ENCODE results near the gene ZNF274. TPM values are rescaled to one million over a fixed set of nuclear protein-coding genes. Genes with fewer than 3 reads are reported as not detected.

The ZNF274 gene
- total and polyA plus RNA-seq, 2 donors (not counting 1 experiment from before 2014, with no cell fraction given) = 53.3 to 83.7 TPM

GRCh38 chr19:58183817-58184215, 955 bp downstream of the ZNF274 start:
- no peak for DNase-seq
- peaks cover 15% of the 10 kb centered on the region for H3K9me3 Mint-ChIP-seq (ENCODE audit: insufficient read depth)
- H3K4me1 ChIP-seq (ENCODE audit: control insufficient read depth in 2 of 2, insufficient read depth in 2 of 2, low read length in 2 of 2) = peaks cover 12 to 20% of the 10 kb centered on the region in 2 donors

More at GRCh38 chr19:58183817-58184215, 955 bp downstream of the ZNF274 start:
- Histone ChIP-seq H4K20me1 (ENCODE audit: control insufficient read depth, insufficient read depth, low read length, poor library complexity, severe bottlenecking) (no peaks in the 10 kb centered on the region), H3K9ac (ENCODE audit: low read length) (peak overlapping the region; percentile 98), H3K9me3 (ENCODE audit: control extremely low read depth in 1 of 3, control insufficient read depth in 2 of 3, insufficient read depth in 1 of 3, low read length in 2 of 3) (peaks cover 8 to 91% (median 69%) of the 10 kb centered on the region in 3 donors), H3K4me2 (replicated peaks; ENCODE audit: low read depth, low read length, poor library complexity, severe bottlenecking) (peak overlapping the region; percentile 81), H2AFZ (ENCODE audit: insufficient read depth, low read depth, low read length, poor library complexity, severe bottlenecking) (peak overlapping the region; percentile 85), H3K27me3 (replicated peaks in 1 of 4; ENCODE audit: control extremely low read depth in 1 of 4, control insufficient read depth in 3 of 4, insufficient read depth in 4 of 4, low read length in 3 of 4) (no peaks in the 10 kb centered on the region), H3K27ac (ENCODE audit: low read length in 2 of 2) (peak overlapping the region; percentile 99 to 100), H3K79me2 (ENCODE audit: control insufficient read depth, insufficient read depth, low read length) (peaks cover 40% of the 10 kb centered on the region), H3K4me3 (ENCODE audit: control extremely low read depth in 1 of 5, extremely low read depth in 1 of 5, insufficient read depth in 1 of 5, low read depth in 2 of 5, low read length in 4 of 5) (peak overlapping the region; percentile 78 to 100 (median 88)), H3K36me3 (replicated peaks in 1 of 2; ENCODE audit: control extremely low read depth in 1 of 2, control insufficient read depth in 1 of 2, extremely low read depth in 1 of 2, insufficient read depth in 2 of 2, low read length in 1 of 2) (peaks cover 7 to 33% of the 10 kb centered on the region in 2 experiments)
- TF ChIP-seq EZH2 (IDR thresholded peaks at IDR 0.05; ENCODE audit: borderline replicate concordance, insufficient read depth, low read depth, low read length, poor library complexity, severe bottlenecking) (no peak), CTCF (IDR thresholded peaks at IDR 0.05) (no peak)
- POLR2A ChIA-PET = interaction anchor here (1.0 to 1.6 kb wide), 9 partner anchors 10 to 551 kb away, joined by 3 to 7 read pairs (median 4); partner anchors contain the start of genes ZNF132, ZNF211, ZNF329 and ZNF497
- ATAC-seq (ENCODE audit: low read depth) = no peak
- 37% methylated on average over 4 of the region's 13 CpGs for WGBS (ENCODE audit: insufficient coverage)
- intact Hi-C loops (cut with micrococcal nuclease) = loop anchor here (1.0 to 2.0 kb wide), 8 partner anchors 33 to 293 kb away; partner anchors contain the start of genes ERVK3-1, ZNF132, ZNF329 and ZNF446
- Mint-ChIP-seq H3K27ac (peak overlapping the region; percentile 100), H3K4me3 (peak overlapping the region; percentile 96), H3K4me1 (peaks cover 26% of the 10 kb centered on the region), H3K27me3 (no peaks in the 10 kb centered on the region)
- CTCF ChIA-PET = interaction anchor here (0.8 to 1.2 kb wide), 3 partner anchors 28 to 336 kb away, joined by 3 read pairs; partner anchors contain the start of gene ZBTB45

Data from B cell (primary cell).